Cardiac muscle cell (in vitro differentiated cells and primary cell): Measurements from ENCODE around the gene TMBIM6. TPM values are rescaled to one million over a fixed set of nuclear protein-coding genes. Genes with fewer than 3 reads are reported as not detected.

Experiments used
- DNase-seq, 2 donors: peaks; one replicate each; pipeline versions ENCODE4 v3.0.0 to v3.0.0-alpha.2; 2010 to 2017; ENCODE audit warnings: low read depth in 1 of 2, low spot score in 1 of 2
- H3K27ac ChIP-seq: fragments of 200-600 bp; sonication (generic); 2 replicates; pipeline ENCODE4 v1.5.1; 2016
- H3K27me3 ChIP-seq: fragments of 200-600 bp; sonication (generic); 2 replicates; pipeline ENCODE4 v1.6.0; 2016; ENCODE audit warnings: control low read depth
- H3K36me3 ChIP-seq: fragments of 200-600 bp; sonication (generic); 2 replicates; pipeline ENCODE4 v1.5.1; 2016; ENCODE audit warnings: control low read depth
- H3K4me1 ChIP-seq: fragments of 200-600 bp; sonication (generic); 2 replicates; pipeline ENCODE4 v1.8.1; 2017; ENCODE audit warnings: low read depth, mild to moderate bottlenecking, mixed run types
- H3K4me3 ChIP-seq: fragments of 200-600 bp; sonication (generic); 2 replicates; pipeline ENCODE4 v1.5.1; 2016; ENCODE audit warnings: mild to moderate bottlenecking
- H3K9me3 ChIP-seq: fragments of 200-600 bp; sonication (generic); 2 replicates; pipeline ENCODE4 v1.5.1; 2017; ENCODE audit warnings: low read depth, mild to moderate bottlenecking, control low read depth
- CTCF ChIP-seq: IDR thresholded peaks from 2 replicates; pipeline ENCODE4 v1.5.1; 2012; ENCODE audit warnings: low read depth, mild to moderate bottlenecking, low read length
- polyA plus RNA-seq: library from polyadenylated mRNA; unstranded; fragments of >200 nt; fragmentation: Nextera tagmentation; extraction: Ambion mirVana; gene quantifications from 2 replicates; pipeline ENCODE4 v1.2.1, GENCODE V29; 2016
- total RNA-seq: library from RNA; depleted of rRNA; stranded (reverse); fragments of >200 nt; gene quantifications from 2 replicates; pipeline ENCODE4 v1.2.3, GENCODE V29; 2016

TMBIM6 gene
- total and polyA plus RNA-seq, 2 experiments from 2014 or later = 232 to 388 TPM

GRCh38 chr12:49750996-49751393 is 9.6 kb downstream of the TMBIM6 start:
- no peaks in the 10 kb centered on the region for H3K9me3 ChIP-seq
- H3K27ac ChIP-seq = peak overlapping the region; percentile 82
- H3K27me3 ChIP-seq = no peaks in the 10 kb centered on the region
- no peak for DNase-seq
- H3K4me1 ChIP-seq = peaks cover 45% of the 10 kb centered on the region
- TF ChIP-seq CTCF = no peak
- no peak overlapping the region for H3K4me3 ChIP-seq
- peaks cover 37% of the 10 kb centered on the region for H3K36me3 ChIP-seq

GRCh38 chr12:49761677-49762467 is 20.5 kb downstream of the TMBIM6 start:
- Histone ChIP-seq H3K4me3 (no peak overlapping the region), H3K9me3 (no peaks in the 10 kb centered on the region), H3K4me1 (peaks cover 7% of the 10 kb centered on the region), H3K36me3 (peaks cover 67% of the 10 kb centered on the region), H3K27me3 (no peaks in the 10 kb centered on the region), H3K27ac (peak overlapping the region; percentile 54)
- no peak for TF ChIP-seq CTCF
- DNase-seq = no peak

GRCh38 chr12:49762468-49762847 is 21.1 kb downstream of the TMBIM6 start:
- no peak for TF ChIP-seq CTCF
- Histone ChIP-seq H3K27me3 (no peaks in the 10 kb centered on the region), H3K36me3 (peaks cover 61% of the 10 kb centered on the region)

DNA sequence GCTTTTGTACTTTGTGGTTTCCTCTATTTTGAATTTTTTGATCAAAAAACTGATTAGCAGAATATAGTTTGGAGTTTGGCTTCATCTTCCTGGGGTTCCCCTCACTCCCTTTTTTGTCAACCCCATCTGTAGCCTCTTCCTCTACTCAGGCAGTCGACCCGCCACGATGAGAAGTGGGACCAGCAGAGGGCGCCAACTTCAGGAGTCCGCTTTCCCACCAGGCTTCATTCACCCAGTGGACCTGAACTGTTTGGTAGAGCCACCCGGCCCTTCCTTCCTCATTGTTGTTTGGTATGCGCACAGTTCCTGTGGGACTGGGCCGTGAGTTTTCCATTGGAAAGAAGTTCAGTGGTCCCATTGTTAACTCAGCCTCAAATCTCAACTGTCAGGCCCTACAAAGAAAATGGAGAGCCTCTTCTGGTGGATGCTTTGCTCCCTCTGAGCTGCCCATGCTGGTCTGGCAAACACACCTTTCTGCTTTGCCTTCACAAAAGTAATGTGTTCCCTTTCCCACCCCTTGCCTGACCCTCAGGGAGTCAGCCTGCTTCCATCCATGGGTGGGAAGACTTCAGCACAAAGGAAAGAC is 21.7 kb downstream of the TMBIM6 start:
- Histone ChIP-seq H3K36me3 (peaks cover 54% of the 10 kb centered on the region), H3K9me3 (no peaks in the 10 kb centered on the region), H3K27me3 (no peaks in the 10 kb centered on the region), H3K27ac (no peak overlapping the region), H3K4me3 (no peak overlapping the region), H3K4me1 (no peaks in the 10 kb centered on the region)
- TF ChIP-seq CTCF = peak; percentile 83
- peak; percentile 65 to 79 for DNase-seq

More at GRCh38 chr12:49762468-49762847, 21.1 kb downstream of the TMBIM6 start:
- no peak for DNase-seq
- no peak overlapping the region for H3K4me3 ChIP-seq
- no peaks in the 10 kb centered on the region for H3K9me3 ChIP-seq
- H3K27ac ChIP-seq = peak overlapping the region; percentile 54
- H3K4me1 ChIP-seq = peaks cover under 1% of the 10 kb centered on the region

GRCh38 chr12:49764126-49764525 is 22.8 kb downstream of the TMBIM6 start:
- Histone ChIP-seq H3K27ac (no peak overlapping the region), H3K27me3 (no peaks in the 10 kb centered on the region), H3K9me3 (no peaks in the 10 kb centered on the region), H3K36me3 (peaks cover 45% of the 10 kb centered on the region), H3K4me1 (no peaks in the 10 kb centered on the region), H3K4me3 (no peak overlapping the region)
- no peak for DNase-seq
- no peak for TF ChIP-seq CTCF
